NOMO-1 treated with DMSO at 0.1 percent for 48 hours (cell line): ENCODE results near the gene POLR2F.
"Not testable (repeated sequence)": the region's sequence is repeated elsewhere in the genome, so short reads cannot be mapped to it uniquely, and the experiment has no call there.

Experiments used
- DNase-seq: peaks from one replicate; lab custom pipeline; 2025; ENCODE audit not compliant: unreplicated experiment; lab: John Stamatoyannopoulos, UW

POLR2F gene

DNA sequence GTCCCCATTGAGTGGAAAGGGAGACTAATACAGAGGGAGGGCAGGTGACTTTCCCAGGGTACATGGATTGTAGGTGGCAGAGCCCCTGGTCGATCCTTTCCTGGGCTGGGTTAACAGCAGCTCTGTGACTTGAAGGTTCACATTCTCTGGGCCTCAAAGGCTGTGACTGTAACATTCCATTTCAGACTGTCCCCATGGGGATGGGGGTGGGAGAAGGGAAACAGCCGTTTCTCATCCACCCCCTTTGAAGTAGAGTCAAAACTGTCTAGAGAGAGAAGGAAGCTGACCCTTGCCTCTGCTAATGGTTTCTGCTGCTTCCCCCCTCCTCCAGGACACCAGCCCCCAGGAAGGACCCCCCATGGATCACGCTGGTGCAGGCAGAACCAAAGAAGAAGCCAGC is 28.2 kb upstream of the POLR2F start:
- no peak for DNase-seq

DNA sequence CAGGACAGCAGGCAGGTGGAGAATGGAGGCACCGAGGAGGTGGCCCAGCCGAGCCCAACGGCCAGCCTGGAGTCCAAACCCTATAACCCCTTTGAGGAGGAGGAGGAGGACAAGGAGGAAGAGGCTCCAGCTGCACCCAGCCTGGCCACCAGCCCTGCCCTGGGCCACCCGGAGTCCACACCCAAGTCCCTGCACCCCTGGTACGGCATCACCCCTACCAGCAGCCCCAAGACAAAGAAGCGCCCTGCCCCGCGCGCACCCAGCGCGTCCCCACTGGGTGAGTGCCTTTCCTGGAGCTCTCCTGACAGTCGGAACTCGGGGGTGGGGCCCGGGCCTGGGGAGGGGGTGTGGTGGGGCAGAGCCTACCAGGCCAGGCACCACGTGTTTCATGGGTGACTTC is 27.7 kb upstream of the POLR2F start:
- no peak for DNase-seq

DNA sequence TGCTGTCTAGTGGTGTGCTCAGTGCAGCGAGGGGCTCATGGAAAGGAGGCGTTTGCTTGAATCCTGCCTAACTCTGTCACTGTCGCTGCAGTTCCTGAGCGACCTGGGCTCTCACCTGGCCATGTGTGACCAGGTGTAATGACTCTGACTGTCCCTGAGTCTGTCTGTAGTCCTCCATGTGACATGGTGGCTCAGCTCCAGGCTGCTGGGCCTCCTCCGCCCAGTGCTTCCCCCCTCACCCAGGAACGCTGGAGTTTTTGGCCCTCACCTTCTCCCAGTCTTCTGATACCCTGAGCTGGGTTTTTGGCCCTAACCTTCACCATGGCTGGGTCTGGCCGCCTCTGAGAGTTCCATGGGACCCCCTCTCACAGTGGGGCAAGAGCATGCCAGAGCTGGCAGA is 27.1 kb upstream of the POLR2F start:
- no peak for DNase-seq

DNA sequence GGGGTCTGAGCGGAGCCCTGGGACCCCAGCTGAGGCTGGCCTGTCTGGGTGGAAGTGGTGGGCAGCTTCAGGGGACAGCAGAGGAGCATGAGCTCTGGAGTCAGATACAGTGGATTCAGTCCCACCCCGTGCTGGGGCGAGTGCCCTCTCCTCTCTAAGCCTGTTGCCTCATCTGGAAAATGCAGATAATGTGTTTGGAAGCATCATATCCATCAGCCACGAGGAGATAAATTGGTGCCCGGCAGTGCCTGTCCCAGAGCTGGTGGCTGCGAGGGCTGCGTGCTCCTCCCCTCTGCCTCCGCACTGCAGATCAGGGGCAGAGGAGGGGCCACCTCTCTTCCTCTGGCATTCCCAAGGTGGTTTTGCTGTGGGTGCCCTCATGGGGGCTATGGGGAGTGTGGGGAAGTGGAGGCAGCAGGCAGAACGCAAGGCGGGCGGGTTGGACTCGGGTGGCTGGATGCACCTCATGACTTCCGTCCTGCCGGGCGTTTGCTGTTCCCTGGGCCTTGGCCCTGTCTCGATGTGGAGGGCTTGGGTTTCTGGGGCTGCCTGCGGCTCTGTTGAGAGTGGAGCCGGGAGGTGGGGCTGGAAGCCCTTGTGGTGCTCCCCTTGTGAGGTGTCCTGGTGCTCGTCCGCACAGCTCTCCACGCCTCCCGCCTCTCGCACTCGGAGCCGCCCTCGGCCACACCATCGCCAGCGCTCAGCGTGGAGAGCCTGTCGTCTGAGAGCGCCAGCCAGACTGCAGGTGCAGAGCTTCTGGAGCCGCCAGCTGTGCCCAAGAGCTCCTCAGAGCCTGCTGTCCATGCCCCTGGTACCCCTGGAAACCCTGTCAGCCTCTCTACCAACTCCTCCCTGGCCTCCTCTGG is 26.5 kb upstream of the POLR2F start:
- no peak for DNase-seq

DNA sequence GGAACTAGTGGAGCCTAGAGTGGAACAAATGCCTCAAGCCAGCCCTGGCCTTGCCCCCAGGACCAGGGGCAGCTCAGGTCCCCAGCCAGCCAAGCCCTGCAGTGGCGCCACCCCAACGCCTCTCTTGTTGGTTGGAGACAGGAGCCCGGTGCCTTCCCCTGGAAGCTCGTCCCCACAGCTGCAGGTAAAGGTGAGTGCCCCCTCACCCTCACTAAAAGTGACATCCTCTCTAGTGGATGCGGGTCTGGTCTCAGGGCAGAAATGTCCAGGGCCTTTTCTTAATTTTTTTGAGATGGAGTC is 25.9 kb upstream of the POLR2F start:
- no peak for DNase-seq

DNA sequence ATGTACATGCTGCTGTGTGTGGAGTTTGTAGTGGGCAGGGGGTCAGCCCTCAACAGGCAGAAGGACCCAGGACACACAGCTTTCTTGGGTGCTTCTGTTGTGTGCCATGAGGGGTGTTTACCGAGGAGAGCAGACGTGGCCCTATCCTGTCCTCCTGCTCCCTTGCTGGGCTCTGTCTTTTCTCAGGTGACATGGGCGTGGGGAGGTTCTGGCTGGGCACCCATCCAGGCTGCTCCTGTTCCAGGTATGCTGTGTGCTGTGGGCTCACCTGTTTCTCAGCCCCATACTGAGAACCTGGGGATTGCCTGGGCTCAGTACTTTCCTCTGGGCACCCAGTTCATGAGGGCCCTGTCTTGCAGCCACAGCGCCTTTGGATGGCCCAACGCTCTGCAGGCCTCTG is 24.1 kb upstream of the POLR2F start:
- DNase-seq = no peak

DNA sequence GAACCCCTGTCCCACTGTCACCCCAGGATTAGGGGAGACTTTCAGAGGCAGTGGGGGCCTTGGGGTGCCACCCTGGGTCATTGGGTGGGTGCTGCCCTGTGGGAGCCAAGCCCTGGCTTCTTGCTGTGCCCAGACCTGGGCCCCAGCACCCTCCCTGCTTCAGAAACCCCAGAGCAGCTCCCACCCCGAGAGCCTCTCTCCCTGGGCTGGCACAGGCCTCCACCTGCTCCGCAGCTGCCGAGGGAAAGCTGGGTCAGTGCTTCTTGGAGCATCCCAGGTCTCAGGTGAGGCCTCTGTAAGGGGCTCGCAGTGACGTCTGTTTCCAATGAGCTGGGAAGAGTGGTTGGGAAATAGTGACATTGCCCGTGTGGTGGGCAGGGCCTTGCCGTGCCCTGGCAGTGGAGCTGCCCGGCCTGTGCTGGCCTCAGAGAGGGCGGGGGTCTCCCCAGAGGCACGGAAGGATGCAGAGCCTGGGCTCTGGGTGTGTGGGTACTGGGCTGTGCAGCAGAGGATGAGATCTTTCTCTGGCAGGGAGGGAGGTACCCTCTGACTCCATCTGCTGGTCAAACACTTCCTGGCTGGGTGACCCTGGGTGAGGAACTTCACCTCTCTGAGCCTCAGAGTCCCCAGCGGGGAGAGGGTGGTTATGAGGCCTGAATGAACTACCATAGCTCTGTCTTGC is 23.1 kb upstream of the POLR2F start:
- no peak for DNase-seq

DNA sequence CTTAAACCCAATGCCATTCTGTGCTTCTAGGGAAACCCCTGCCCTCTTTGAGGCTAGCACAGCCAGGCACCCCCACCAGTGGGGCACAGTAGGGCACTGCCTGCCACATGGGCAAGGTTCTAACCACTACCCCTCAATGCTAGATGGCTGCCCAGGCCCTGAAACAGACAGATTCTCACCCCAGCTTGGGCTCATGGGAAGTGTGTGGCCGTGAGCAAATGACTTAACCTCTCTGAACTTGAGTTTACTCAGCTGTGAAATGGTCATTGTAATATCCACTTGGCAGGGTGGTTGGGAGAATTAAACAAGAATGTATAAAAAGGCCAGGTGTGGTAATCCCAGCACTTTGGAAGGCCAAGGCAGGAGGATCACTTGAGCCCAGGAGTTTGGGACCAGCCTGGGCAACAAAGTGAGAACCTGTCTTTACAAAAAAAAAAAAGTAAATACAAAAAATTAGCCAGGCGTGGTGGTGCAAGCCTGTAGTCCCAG is 22.5 kb upstream of the POLR2F start:
- DNase-seq = no peak

DNA sequence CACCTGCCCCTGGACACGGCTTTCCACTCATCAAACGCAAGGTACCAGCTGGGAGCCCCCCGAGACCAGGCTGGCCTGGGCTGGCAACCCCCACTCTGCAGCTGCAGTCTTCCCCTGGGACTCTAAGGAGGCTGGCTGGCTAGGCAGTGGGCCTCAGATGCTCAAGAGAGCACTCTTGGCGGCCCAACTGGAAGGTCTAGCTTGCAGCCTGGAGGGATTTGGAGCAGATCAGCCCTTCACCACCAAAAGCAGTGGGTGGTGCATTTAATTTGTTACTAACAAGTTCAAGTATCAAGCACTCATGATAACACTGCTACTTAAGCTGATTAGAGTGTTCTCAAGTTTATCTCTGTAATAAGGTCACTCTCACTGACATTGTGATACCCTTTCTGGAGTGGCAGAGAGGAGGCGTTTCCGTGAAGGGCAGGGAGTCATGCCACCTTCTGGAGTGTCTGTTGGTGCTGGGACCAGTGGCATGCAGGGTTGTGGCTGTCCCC is 21.6 kb upstream of the POLR2F start:
- DNase-seq = no peak

DNA sequence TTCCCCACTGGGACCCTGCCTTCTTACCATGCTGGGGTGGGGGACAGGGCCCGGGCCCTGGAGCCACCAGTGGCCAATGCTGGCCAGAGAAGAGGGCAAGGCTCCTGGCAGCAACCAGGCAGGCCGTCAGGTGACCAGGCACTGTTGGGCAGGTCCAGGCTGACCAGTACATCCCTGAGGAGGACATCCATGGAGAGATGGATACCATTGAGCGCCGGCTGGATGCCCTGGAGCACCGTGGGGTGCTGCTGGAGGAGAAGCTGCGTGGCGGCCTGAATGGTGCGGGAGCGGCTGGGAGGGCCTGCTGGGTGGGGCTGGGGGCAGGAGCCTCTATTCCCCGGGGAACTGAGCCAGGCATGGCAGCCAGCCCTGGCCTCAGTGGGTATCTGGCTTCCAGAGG is 21.1 kb upstream of the POLR2F start:
- no peak for DNase-seq

DNA sequence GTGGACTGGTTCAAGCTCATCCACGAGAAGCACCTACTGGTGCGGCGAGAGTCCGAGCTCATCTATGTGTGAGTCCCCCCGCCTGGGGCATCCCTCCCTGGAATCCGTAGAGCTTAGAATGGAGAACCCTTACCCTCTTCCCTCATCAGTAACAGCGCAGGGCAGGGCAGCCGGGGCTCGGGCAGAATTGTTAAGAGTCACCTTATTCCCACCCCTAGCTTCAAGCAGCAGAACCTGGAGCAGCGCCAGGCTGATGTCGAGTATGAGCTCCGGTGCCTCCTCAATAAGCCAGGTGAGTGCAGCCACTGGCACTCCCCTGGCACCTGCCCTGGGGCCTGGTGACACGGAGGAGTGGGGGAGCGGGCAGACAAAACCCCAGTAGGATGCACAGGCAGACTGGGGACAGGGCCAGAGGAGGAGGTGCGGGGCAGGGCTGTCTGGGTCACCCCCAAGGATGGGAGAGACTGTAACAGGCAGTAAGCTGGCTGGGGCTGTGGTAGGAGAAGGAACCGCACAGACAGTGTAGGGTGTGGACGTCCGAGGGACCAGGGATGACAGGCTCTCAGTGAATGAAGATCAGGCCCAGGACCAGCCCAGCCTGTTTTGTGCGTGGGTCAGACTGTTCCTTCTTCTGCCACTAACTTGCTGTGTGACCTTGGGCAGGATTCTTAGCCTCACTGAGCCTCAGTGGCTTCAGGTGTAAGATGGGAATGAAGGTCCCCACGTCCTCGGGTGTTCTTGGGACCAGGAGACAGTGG is 20.5 kb upstream of the POLR2F start:
- DNase-seq = no peak

DNA sequence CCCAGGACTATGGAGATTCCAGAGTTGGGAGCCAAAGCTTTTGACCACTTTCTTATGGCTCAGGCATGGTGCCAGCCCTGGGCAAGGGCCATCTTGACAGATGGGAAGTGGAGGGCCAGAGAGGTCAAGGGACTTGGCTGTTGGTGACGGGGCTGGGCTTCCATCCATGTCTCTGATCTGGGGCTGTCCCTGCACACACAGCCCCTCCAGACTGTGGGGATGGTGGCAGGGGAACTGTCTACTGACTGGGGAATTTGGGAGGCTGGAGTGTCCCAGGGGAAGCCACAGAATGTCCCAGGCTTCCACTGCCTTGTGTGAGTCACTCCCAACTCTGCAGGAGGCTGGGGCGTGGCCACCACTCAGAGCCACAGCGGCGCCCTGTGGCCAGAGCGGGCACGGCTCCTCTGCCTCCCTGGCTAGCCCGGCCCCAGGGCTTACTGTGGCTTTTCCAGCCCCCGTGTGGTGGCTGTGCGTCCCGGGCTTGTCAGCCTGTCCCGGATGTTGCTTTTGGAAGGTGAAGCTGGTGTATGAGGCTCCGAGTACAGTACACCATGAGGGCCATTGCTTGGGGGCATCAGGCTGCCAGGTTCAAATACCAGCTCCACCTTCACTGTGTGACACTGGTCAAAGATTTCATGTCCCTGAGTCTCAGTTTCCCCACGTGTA is 19.7 kb upstream of the POLR2F start:
- DNase-seq = peak; percentile 80

DNA sequence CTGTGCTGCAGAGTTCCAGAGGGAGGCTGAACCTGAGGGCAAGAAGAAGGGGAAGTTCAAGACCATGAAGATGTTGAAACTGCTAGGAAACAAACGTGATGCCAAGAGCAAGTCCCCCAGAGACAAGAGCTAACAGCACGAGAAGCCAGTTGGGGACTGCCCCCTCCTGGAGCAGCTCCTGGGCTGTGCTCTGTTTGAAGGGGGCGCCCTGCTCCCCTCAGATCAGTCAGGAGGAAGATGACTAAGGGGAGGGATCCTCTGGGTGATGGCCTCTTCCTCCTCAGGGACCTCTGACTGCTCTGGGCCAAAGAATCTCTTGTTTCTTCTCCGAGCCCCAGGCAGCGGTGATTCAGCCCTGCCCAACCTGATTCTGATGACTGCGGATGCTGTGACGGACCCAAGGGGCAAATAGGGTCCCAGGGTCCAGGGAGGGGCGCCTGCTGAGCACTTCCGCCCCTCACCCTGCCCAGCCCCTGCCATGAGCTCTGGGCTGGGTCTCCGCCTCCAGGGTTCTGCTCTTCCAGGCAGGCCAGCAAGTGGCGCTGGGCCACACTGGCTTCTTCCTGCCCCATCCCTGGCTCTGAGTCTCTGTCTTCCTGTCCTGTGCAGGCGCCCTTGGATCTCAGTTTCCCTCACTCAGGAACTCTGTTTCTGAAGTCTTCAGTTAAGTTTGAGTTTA is 12.7 kb upstream of the POLR2F start:
- DNase-seq = peak; percentile 55

DNA sequence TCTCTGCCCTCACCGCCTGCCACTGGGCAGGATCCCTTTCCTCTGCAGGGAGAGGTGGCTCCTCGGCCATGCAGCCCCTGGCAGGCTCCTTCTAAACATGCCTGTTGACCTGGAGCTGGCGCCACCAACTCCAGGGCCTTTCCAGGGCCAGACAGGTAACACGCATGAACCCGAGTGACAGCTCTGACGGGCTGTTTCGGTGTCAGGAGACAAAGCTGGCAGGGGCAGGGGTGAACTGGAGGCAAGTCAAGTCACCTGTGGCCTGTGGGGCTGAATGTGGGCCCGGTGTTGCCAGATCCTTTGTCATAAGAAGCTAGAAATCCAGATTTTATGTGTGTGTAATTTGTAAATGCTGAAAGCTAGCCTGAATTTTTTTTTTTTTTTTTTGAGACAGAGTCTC is 11.4 kb upstream of the POLR2F start:
- no peak for DNase-seq

DNA sequence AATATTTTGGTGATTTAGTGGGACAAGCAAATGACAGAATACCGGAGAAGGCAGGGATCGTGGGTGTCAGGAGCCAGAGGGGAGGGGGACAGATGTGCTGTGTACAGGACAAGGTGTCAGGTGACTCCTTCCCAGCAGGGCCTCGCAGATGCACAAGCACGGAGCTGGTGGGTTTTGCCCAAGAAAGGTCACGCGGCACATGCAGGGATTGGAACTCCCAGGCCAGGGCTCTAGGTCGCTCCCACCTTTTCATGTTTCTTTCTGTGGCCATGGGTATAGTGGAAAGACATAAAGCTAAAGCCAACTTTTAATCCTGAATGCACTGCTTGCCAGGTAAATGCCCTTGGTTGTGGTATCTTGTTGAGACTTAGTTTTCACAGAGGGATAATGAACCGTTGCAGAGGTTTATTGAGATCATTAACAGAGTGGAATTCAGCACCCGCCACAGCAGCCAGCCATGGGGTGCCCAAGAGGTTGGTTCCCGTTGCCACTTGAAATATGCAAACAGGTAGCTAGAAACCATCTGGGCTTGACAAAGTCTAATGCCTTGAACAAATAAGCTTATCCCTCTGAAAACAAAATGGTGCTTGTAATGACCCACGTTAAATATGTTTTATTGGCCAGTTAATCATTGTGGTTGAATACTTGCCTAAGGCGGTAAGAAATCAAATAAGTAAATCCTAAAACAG is 10.2 kb upstream of the POLR2F start:
- no peak for DNase-seq

DNA sequence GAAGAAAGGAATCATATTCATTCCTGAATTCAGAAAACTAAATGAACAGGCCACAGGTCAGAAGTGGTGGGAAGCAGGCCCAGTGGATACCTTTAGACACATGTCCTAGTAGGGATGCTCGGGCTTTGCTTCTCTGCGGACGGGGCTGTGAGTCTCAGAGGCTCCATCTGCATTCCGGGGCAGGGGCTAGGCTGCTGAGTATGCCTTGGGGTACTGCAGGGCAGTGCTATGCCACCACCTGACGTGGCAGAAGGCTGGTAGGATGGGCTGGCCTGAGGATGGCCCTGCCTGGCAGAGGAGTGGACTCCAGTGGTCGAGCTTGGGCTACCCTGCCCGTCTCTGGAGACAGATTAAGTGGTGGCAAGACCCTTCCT is 9.7 kb upstream of the POLR2F start:
- no peak for DNase-seq

DNA sequence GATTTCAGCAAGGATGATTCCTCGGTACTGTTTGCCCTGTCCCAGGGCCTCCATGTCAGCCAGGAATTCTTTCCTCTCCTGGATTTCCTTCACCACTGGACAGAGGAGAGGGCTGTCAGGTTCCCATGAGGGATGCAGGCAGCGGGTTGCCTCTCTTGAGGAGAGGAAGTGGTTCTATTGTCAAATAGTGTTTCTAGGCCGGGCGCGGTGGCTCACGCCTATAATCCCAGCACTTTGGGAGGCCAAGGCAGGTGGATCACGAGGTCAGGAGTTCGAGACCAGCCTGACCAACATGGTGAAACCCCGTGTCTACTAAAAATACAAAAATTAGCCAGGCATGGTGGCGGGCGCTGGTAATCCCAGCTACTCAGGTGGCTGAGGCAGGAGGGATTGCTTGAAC is 9.1 kb upstream of the POLR2F start:
- DNase-seq = not testable (repeated sequence)

DNA sequence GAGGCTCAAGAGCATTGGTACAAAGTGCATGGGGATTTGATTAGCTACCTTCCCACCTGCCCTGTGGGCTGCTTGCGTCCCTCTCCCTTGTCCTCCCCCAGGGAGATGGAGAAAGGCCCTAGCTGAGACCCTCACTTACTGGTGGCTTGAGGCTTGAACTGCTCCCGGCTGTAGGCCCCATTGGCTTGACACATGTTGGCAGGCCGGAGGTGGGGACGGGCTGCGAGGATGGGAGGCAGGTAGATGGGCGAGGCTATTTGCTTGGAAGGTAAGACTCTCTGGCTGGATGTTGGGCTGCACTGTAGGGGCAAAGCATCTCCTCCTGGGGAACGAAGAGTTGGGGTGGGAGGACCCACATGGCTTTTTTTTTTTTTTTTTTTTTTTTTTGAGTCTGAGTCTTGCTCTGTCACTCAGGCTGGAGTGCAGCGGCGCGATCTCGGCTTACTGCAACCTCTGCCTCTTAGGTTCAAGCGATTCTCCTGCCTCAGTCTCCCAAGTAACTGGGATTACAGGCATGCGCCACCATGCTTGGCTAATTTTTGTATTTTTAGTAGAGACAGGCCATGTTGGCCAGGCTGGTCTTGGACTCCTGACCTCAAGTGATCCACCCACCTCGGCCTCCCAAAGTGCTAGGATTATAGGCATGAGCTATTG is 6.2 kb upstream of the POLR2F start:
- not testable (repeated sequence) for DNase-seq

DNA sequence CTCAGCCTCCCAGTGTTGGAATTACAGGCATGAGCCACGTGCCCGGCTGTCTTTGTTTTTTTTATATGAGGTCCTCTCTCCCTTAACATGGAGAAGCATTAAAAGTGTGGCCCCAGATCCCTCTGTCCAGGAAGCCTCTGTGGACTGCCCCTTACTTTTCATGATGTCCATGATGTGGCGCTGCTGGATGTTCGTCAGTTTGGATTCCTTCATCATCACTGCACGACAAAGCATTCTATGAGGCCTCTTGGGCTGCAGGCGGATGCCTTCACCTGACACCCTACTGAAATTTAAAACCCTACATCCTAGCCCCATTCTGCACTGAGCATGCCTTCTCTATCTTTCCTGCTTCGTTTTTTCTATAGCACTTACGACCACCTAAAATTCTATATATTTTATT is 2.2 kb upstream of the POLR2F start:
- no peak for DNase-seq

DNA sequence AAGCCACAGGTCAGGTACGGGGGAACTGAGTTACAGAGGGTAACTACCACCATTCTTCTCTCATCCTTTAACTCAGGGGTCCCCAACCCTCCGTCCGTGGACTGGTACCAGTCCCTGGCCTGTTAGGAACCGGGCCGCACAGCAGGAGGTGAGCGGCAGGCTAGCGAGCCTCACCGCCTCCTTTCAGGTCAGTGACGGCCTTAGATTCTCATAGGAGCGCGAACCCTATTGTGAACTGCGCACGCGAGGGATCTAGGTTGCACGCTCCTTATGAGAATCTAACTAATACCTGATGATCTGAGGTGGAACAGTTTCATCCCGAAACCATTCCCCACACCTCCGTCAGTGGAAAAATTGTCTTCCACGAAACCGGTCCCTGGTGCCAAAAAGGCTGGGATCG is 870 bp upstream of the POLR2F start:
- DNase-seq = not testable (repeated sequence)
